Kidney glomerular epithelial cell (primary cell): Measurements from ENCODE around the gene TOP2B.

Experiments used
- DNase-seq: peaks from one replicate; lab custom pipeline; 2025; lab: John Stamatoyannopoulos, UW

The TOP2B gene

GRCh38 chr3:25664812-25665314 is at the start of gene TOP2B:
TOP2B (minus strand) TSS chr3:25664907; CDS start chr3:25664297, 610 bp downstream.
- DNase-seq, result peak; percentile 94

GRCh38 chr3:25713341-25713985 is 48.8 kb upstream of the TOP2B start:
- DNase-seq, result no peak

- no peak for DNase-seq
Observed at GRCh38 chr3:25711090-25711489, 46.4 kb upstream of the TOP2B start.

GRCh38 chr3:25708036-25708435 is 43.3 kb upstream of the TOP2B start:
- DNase-seq, result no peak

- no peak for DNase-seq
Observed at GRCh38 chr3:25707268-25707926, 42.7 kb upstream of the TOP2B start.

- DNase-seq, result no peak
Observed at GRCh38 chr3:25706213-25706612, 41.5 kb upstream of the TOP2B start.

GRCh38 chr3:25697553-25697952 is 32.8 kb upstream of the TOP2B start:
- DNase-seq, result no peak

- no peak for DNase-seq
Observed at GRCh38 chr3:25695731-25696420, 31.2 kb upstream of the TOP2B start.

- DNase-seq, result no peak
Observed at GRCh38 chr3:25693238-25693637, 28.5 kb upstream of the TOP2B start.

GRCh38 chr3:25692341-25692740 is 27.6 kb upstream of the TOP2B start:
- no peak for DNase-seq

GRCh38 chr3:25690768-25691533 is 26.2 kb upstream of the TOP2B start:
- DNase-seq, result no peak

GRCh38 chr3:25689226-25689625 is 24.5 kb upstream of the TOP2B start:
- no peak for DNase-seq

GRCh38 chr3:25687742-25688141 is 23.0 kb upstream of the TOP2B start:
- DNase-seq, result no peak

GRCh38 chr3:25686766-25687165 is 22.1 kb upstream of the TOP2B start:
- DNase-seq, result no peak

GRCh38 chr3:25683882-25684281 is 19.2 kb upstream of the TOP2B start:
- no peak for DNase-seq

- no peak for DNase-seq
Observed at GRCh38 chr3:25683410-25683809, 18.7 kb upstream of the TOP2B start.

GRCh38 chr3:25679642-25680302 is 15.1 kb upstream of the TOP2B start:
- no peak for DNase-seq

GRCh38 chr3:25679166-25679565 is 14.5 kb upstream of the TOP2B start:
- DNase-seq, result no peak

GRCh38 chr3:25678581-25678980 is 13.9 kb upstream of the TOP2B start:
- peak; percentile 21 for DNase-seq

GRCh38 chr3:25677121-25677520 is 12.4 kb upstream of the TOP2B start:
- no peak for DNase-seq

GRCh38 chr3:25674670-25675069 is 10.0 kb upstream of the TOP2B start:
- no peak for DNase-seq
